Fibroblast of skin of right biceps (primary cell): Measurements from ENCODE around the gene NR3C2.
"Not testable (repeated sequence)": the region's sequence is repeated elsewhere in the genome, so short reads cannot be mapped to it uniquely, and the experiment has no call there.

Experiments used
- DNase-seq: peaks from one replicate; pipeline ENCODE4 v3.0.0-alpha.2; 2013

NR3C2 gene

GRCh38 chr4:148211533-148211932 lies 230.7 kb downstream of the NR3C2 start:
- no peak for DNase-seq

GRCh38 chr4:148210661-148211060 lies 231.6 kb downstream of the NR3C2 start:
- no peak for DNase-seq

- no peak for DNase-seq
These were observed 235.1 kb downstream of the NR3C2 start for GRCh38 chr4:148207068-148207467.

GRCh38 chr4:148205476-148205875 lies 236.7 kb downstream of the NR3C2 start:
- no peak for DNase-seq

GRCh38 chr4:148204892-148205291 lies 237.3 kb downstream of the NR3C2 start:
- DNase-seq, result no peak

GRCh38 chr4:148204171-148204570 lies 238.0 kb downstream of the NR3C2 start:
- DNase-seq, result no peak

- DNase-seq, result no peak
These were observed 238.9 kb downstream of the NR3C2 start for GRCh38 chr4:148203056-148203898.

- DNase-seq, result no peak
These were observed 241.3 kb downstream of the NR3C2 start for GRCh38 chr4:148200960-148201359.

GRCh38 chr4:148196164-148196563 lies 246.1 kb downstream of the NR3C2 start:
- peak; percentile 15 for DNase-seq

GRCh38 chr4:148192526-148192925 lies 249.7 kb downstream of the NR3C2 start:
- no peak for DNase-seq

- not testable (repeated sequence) for DNase-seq
These were observed 254.6 kb downstream of the NR3C2 start for GRCh38 chr4:148187454-148188222.

- no peak for DNase-seq
These were observed 257.3 kb downstream of the NR3C2 start for GRCh38 chr4:148184922-148185321.

GRCh38 chr4:148182230-148182911 lies 259.8 kb downstream of the NR3C2 start:
- DNase-seq, result no peak

- DNase-seq, result no peak
These were observed 268.7 kb downstream of the NR3C2 start for GRCh38 chr4:148173397-148174017.

- DNase-seq, result no peak
These were observed 270.6 kb downstream of the NR3C2 start for GRCh38 chr4:148171596-148171995.

GRCh38 chr4:148170408-148171365 lies 271.5 kb downstream of the NR3C2 start:
- DNase-seq, result no peak

GRCh38 chr4:148166132-148166591 lies 276.1 kb downstream of the NR3C2 start:
- DNase-seq, result peak; percentile 19

- no peak for DNase-seq
These were observed 277.7 kb downstream of the NR3C2 start for GRCh38 chr4:148164557-148164956.

GRCh38 chr4:148162991-148163390 lies 279.2 kb downstream of the NR3C2 start:
- no peak for DNase-seq

GRCh38 chr4:148162519-148162918 lies 279.7 kb downstream of the NR3C2 start:
- no peak for DNase-seq

- no peak for DNase-seq
These were observed 280.6 kb downstream of the NR3C2 start for GRCh38 chr4:148161601-148162000.

GRCh38 chr4:148159793-148160192 lies 282.4 kb downstream of the NR3C2 start:
- no peak for DNase-seq
